Activated T-helper 1 cell treated with anti-CD3 and anti-CD28 coated beads, Interleukin-2, amount 50 U/mL, for 16 hours (primary cell): Measurements from ENCODE around the gene TMEM270.

Experiments
- DNase-seq, 2 donors: peaks; one replicate each; pipeline ENCODE4 v3.0.0-alpha.2; 2020; ENCODE audit warnings: low read depth in 1 of 2, low spot score in 1 of 2

Gene TMEM270

DNA sequence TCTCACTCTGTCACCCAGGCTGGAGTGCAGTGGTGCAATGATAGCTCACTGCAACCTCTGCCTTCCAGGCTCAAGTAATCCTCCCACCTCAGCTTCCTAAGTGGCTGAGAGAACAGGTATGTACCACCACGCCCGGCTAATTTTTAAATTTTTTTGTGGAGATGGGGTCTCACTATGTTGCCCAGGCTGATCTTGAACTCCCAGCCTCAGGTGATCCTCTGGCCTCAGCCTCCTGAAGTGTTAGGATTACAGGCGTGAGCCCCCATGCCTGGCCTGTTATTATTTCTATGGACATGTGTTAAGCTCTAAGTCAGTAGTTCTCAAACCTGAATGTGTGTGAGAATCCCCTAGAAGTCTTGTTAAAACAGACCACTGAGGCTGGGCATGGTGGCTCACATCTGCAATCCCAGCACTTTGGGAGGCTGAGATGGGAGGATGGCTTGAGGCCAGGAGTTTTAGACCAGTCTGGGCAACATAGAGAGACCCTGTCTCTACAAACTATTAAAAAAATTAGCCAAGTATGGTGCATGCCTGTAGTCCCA is 24.5 kb downstream of the TMEM270 start:
- DNase-seq, result no peak

DNA sequence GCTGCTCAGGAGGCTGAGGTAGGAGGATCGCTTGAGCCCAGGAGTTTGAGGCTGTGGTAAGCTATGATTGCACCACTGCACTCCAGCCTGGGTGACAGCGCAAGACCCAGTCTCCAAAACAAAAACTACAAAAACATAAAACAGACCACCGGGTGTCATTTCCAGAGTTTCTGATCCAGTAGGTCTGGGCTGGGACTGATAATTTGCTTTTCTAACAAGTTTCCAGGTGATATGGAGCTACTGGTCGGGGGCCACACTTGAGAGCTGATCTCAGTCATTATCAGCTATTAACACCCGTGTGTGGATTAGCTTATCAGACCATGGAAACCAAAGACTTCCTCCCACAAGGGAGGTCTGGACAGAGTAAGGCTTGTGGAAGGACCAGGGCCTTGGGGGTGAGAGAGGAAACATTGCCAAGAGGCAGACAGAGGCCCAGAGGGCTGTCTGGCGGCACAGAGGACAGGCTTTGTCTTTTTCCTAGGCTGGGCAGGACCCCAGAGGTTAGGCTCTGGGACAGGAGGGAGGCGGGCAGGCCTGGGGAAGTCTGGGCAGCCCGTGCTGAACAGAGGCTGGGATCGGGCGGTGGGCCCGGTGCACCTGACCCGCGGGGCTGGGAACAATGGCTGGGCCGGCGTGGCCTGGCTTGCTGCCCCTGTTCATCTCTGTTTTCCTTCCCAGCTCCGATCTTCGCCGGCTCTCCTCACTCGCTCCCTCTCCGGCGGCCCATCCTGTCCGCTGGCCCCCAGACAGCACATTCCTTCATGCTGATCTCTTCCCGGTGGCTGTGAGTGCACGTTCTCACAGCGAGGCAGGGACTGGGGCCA is 25.2 kb downstream of the TMEM270 start:
- DNase-seq, result no peak

DNA sequence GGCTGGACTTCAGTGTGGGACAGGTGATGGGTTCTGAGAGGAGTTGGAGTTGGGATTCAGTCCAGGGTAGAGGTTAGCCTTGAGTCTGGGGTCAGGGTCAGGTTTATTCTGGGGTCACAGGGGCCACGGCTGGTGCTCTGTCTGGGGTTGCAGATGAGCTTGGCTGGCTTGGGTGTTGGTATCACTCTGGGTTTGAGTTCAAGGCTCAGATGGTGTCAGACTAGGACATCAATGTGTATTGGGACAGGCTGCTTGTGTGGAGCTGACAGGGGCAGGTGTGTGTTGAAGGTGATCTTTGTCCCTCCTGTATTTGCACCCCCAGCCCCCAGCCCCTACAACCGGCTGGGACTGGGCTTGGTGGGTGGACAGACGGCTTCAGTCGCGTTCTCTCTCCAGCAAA is 26.8 kb downstream of the TMEM270 start:
- DNase-seq, result no peak

DNA sequence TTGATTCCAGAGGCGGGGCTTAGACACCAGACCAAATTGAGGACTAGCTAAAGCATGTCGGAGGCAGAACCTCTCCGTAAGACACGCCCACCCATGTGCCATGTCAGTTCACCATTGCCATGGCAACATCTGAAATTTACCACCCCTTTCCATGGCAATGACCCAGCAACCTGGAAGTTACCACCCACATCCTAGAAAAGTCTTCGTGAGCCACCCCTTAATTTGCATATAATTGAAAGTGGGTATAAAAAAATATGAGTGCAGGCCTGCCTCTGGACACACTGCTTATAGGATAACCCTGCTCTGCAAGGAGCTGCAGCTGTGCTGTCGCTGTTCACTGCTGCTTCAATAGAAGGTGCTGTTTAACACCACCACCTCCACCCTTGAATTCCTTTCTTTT is 28.0 kb downstream of the TMEM270 start:
- no peak for DNase-seq

DNA sequence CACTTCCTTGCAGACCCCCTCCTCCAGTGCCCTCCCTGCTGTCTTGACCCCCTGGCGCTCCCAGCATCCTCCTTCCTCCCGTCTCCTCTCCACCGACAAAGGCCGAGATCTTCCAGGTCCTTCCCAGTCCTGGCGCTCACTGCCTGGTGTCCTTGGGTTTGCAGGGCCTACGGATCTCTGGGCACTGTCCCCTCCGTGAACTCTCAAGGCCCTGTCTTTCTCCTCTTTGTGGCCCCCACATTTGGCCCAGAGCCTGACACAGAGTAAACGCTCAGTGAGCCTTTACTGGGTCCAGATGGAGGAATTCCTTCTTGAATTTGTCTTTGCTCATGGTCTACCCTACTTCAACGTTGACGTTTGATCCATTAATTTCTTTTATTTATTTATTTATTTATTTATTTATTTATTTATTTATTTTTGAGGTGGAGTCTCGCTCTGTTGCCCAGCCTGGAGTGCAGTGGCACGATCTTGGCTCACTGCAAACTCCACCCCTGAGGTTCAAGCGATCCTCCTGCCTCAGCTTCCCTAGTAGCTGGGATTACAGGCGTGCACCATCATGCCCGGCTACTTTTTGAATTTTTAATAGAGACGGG is 29.7 kb downstream of the TMEM270 start:
- DNase-seq, result no peak

DNA sequence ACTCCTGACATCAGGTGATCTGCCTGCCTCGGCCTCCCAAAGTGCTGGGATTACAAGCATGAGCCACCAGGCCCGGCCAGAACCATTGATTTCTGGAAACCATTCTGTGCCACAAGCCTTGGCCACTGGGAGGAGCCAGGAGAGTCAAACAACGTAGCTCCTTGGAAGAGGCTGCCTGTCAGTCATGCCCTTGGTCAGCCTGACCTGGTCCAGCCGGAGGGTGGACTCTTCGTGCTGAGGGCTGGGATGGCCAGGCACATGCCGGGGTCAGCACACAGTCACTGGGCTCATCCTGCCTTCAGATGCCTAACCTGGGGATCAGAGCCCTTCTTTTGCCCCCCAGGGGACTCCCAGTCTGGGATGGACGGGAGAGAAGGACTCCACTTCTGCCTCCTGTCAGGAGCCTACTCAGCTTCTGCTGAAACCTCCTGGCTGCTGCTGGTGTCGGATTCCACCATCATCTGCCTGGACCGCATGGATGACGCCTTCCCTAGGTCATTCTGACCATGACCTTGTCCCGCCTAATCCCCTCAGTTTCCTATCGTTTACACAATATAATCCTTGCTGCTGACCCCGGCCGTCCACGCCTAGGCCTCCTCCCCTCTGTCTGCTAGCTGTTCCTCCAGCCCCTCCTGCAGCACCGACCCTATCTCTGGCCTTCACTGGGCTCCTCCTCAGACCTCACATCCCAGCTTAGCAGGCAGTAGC is 30.4 kb downstream of the TMEM270 start:
- DNase-seq, result no peak

DNA sequence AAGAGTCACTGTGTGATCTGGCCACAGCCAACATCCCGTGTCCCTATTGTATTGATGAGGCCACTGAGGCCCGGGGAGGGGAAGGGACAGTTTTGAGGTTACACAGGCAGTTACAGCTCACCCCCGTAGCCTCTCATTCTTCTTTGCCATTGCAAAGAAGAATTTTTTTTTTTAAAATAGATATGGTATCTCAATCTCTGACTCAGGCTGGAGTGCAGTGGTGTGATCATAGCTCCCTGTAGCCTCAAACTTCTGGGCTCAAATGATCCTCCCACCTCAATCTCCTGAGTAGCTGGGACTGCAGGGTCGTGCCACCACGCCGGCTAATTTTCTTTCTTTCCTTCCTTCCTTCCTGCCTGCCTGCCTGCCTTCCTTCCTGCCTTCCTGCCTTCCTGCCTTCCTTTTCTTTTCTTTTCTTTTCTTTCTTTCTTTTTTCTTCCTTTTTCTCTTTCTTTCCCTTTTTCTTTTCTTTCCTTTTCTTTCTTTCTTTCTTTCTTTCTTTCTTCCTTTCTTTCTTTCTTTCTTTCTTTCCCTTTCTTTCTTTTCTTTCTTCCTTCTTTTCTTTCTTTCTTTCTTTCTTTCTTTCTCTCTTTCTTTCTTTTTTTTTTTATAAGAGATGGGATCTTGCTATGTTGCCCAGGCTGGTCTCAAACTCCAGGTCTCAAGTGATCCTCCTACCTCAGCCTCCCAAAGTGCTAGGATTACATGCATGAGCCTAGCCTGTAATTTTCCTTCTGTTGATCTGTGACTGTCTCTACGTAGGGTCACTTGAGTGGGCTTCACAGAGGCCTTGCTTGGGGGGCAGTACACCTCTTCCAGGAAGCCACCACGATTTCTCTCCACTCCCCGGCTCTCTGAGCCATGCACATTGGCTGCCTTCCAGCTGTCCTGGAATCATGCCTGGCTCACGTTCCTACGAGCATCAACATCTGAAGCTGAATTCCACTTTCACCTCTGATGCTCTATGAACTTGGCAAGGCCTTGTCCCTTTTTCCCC is 31.3 kb downstream of the TMEM270 start:
- DNase-seq, result no peak

DNA sequence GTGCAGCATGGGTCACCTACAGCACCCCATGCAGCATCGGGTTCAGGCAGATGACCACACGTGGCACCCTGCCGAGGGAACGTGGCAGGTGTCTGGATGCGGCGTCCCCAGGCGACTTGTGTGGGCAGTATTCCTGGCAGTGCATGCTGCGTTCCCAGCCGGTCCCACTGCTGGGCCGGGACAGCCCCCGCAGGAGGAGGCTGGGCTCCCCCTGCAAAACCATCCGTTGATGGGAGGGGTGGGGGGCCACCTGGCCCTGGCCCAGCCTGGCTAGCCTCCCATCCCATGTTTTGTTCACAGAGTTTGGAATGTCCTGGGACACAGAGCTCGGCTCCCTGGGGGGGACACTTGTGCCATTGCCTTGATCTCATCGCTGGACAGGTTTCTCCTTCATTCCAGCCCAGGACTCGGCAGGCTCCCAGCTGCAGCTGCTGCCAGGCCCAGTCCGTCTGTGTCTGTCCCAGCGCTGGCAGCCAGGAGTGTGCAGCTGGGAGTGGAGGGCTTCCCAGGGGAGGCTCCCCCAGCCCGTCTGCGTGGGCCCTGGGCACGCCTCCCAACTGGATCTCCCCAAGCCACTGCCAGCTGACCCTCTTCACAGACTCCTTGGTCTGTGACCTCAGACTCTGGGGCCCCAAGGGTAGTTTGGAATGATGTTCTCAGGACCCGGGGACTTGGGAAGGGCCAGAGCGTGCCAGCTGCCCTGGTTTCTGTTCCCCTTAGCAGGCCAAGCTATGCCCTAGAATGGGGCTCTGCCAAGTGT is 32.6 kb downstream of the TMEM270 start:
- DNase-seq, result no peak

DNA sequence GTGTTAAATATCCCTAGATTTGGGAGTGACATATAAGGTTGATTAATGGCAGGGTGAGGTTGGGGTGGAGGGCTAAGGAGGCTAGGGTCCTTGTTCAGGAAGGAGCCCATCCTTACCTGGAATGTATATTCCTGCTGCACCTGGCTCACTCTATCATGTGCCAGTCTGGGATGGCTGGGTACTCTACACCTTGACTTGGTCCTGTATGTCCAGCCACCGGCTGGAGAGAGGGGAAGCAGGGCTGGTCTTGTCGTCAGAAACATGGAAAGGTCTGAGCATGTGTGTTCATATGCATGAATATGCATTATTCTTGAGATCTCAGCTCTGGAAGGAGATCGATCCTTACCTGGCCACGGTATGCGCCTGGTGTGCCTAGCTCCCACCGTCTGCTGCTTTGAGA is 33.2 kb downstream of the TMEM270 start:
- no peak for DNase-seq

DNA sequence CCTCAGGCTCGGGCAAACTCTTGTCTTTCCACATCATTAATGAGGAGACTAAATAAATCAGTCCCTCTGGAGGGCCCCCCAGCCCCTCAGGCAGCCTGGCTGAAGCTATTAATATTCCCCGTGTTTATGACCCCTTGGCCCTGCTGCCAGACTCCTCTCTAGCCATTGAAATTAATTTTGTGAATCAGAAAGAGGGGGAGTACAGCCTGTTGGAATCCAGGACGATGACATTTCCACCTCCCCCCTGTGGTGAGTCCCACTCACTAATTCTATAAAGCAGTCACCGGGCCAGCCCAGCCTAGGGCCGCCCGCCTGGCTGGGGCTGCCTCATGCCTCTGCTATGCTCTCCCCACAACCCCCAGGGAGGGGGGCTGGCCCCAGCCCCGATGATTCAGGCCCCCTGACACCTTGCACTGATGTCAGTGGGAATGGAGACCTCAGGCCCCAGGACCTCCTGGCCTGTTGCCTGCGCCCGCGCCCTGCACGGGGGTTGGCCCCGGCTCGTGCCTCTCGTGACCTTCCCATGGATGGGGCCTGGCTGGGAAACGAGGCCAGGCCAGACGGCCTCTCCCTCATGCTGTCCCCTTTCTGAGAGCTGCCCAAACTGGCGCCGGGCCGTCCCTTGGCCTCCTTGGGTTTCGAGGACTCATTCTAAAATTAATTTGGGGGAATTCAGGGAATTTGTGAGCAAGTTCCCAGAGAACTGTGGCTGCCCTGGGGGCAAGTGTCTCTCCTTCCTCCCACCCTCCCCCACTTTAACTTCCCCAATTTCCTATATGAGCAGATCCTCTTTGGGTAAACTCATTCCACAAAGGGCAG is 34.0 kb downstream of the TMEM270 start:
- no peak for DNase-seq

DNA sequence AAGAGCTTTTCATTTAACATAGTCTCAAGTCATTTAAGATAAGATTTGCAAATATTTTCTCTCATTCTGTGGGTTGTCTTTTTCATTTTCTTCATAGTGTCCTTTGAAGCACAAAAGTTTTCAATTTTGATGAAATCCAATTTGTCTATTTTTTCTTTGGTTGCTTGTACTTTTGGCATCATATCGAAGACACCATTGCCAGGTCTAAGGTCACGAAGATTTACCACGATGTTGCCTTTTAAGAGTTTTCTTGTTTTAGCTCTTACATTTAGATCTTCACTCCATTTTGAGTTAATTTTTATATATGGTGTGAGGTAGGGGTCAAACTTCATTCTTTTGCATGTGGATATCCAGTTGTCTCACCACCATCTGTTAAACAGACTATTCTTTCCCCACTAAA is 34.7 kb downstream of the TMEM270 start:
- no peak for DNase-seq

DNA sequence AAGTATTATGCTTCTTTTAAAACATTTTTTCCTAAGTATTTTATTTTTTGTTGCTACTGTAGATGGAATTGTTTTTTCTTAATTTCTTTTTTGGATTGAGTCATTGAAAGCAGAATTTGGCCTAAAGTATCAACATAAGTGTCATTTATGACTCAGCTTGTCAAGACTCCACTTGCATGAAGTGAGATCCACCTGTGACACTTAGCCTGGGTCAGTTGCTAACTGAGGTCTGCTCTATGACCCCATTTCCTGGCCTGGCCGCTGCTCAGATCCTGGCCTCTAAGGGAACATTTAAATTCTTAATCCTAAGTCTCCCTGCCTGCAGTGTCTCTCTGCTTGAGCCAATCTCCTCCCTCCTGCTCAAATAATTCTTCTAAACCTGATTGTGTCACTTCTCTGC is 35.5 kb downstream of the TMEM270 start:
- DNase-seq, result no peak

DNA sequence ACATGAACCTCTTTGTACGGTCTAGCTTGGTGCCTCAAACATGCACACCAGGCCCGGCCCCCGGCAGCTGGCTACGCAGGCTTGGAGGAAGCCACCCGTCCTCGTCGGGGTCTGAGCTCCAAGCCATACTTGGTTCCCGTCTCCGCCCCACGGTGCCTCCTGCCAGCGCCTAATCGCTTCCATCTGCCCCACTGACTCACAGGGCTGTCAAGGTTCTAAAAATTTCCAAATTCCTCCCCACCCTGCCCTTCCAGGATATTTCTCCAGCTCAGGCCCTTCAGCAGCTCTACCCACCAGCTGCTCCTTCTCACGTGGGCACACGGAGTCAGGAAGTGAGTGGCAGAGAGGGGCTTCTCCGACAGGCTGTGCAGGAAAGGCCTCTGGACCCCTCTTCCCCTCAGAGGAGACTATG is 38.8 kb downstream of the TMEM270 start:
- no peak for DNase-seq

DNA sequence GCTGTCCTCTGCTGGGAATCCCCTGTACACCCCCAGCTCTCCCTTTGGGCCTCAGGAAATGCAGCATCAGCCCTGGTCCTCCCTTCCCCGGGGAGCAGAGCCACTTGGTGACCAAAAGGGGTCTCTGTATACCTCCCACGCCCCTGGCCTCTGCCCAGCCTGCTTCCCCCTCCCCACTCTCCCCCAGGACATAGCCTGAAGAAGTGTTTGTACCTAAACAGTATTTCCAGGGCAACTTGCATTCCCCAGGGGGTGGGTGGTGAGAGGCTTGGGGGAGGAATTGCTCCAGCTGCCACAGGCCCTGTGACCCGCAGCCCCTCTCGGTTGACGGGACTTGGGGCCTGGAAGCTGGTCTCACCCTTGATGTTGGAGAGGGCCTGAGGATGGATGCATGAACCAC is 39.3 kb downstream of the TMEM270 start:
- DNase-seq, result no peak

DNA sequence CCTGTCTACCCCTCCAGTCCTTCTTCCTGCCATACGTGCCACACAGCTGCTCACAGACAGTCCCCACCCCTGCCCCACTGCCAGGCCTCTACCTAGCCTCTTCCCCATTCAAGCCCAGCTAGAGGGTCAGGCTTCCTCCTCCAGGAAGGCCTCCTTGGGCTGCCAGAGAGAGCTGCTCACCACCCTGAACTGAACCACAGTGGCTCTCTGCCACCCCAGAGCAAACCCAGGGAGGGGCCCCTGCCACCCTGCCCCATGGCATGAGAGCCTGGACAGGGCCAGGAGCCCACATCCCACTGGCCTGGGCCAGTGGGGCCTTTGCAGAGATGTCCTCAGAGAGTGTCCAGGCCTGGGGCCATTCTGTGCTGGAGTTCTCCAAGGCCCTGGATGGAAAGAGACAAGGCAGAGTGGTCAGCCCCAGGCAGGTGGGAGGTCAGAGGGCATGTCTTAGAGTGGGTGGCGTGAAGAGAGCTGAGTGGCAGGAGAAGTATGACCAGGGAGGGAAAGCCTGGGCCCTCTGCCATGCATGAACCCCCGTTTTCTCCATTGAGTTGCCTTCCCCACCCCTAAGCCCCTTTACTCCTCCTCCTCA is 40.4 kb downstream of the TMEM270 start:
- no peak for DNase-seq

DNA sequence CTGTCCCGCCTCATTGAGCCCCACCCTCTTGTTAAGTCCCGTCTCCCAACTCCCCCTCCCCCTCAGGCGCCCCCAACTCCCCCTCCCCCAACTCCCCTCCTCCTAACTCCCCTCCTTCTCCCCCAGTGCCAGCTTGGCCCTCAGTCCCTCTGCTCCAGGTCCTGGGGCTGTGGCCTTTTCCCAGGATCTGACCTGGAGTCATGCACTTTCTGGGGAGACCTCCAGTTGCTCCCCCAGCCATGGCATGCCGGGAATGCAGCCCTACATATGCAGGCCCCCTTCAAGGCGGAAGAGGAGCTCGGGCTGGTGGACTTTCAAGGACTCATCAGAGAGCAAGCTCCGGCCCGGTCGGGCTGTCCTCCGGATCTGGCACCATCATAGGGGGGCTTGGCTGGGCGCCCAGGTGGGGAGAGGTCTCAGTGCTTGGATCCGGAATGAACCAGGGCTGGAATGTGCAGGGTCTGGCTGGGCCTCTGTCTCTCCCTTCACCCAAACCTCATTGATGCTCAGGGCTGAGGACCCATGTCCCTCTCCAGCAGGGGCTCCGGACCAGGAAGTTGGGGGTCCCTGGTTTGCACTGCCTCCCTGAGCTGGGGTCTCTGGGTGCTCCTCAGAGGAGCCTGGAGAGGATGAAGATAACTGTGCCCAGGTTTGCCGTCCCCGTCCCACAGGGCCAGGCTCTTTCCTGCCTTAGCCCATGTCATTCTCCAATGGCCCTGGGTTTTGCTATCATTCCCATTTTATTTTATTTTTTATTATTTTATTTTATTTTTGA is 41.1 kb downstream of the TMEM270 start:
- DNase-seq, result no peak

DNA sequence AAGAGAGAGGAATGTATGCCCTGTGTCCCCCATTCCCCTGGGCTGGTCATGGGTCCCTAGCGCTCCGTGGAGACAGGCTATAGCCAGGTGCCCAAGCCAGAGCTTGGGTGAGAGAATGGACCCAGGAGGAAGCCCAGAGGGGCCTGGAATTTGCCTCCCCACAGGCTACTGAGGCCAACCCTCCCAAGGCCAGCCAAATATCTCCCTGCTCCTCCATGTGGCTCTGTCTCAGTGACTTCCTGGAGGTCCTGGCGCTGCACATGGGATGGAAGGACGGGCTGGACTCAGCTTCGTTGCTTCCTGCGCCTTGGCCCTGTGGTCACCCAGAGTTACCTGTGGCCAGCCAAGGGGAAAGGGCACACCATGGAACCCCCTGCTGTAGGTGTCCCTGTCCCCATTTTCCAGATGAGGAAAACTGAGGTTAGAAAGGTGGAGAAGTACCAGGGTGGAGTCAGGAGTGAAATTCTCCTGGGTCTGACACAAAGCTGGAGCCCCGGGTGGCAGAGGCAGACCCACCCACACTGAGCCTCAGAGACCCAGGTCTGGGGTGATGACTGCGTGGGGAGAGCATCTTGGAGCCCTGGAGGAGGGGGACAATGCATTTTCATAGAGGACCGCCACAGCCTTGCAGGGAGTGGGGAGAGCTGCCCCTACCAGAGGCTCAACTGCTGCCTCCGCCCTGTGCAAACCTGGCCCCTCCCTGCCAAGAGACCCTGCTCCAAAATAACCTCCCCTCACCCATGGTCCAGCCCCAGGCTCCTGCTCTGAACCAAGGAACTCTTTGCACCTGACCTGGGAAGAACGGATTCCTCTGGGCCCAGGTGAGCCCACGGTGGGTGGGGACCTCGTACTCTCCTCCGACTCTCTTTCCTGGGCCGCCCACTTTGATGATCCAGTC is 42.6 kb downstream of the TMEM270 start:
- DNase-seq, result no peak
